KOPT-K1 (cell line): ENCODE results near the gene LURAP1L.

ENCODE experiments used
- H3K27ac ChIP-seq: fragments of 200-600 bp; sonication (generic); 2 replicates; pipeline ENCODE4 v1.5.1; 2016; ENCODE audit warnings: antibody characterized with exemption, mild to moderate bottlenecking, low read depth, low read length; ENCODE audit not compliant: poor library complexity, severe bottlenecking
- H3K36me3 ChIP-seq: fragments of 200-600 bp; sonication (generic); 2 replicates; pipeline ENCODE4 v1.5.1; 2017; ENCODE audit warnings: antibody characterized with exemption, mild to moderate bottlenecking, low read length, moderate library complexity; ENCODE audit not compliant: insufficient read depth
- H3K9me3 ChIP-seq: fragments of 200-600 bp; sonication (generic); 2 replicates; pipeline ENCODE4 v1.5.1; 2017; ENCODE audit warnings: antibody characterized with exemption, low read length, mild to moderate bottlenecking; ENCODE audit not compliant: insufficient read depth, poor library complexity, severe bottlenecking

LURAP1L gene

DNA sequence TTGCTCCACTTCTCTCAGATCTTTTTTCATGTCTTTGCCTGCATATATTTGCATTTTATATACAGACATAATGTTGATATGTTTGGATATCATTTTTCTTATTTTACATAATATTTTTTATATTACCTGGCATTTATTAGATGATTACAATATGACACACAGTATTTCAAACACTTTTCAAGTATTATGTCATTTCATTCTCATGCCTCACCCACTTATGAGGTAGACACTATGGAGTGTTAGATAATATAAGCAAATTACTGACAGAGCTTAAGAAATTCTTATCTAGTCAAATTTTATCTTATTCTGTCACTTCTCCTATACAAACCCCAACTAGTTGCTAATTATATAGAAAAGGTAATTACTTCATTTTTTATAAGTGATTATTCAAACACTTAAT, 11.1 kb downstream of the LURAP1L start:
- H3K9me3 ChIP-seq: no peaks in the 10 kb centered on the region
- no peak overlapping the region for H3K27ac ChIP-seq
- H3K36me3 ChIP-seq: no peaks in the 10 kb centered on the region

DNA sequence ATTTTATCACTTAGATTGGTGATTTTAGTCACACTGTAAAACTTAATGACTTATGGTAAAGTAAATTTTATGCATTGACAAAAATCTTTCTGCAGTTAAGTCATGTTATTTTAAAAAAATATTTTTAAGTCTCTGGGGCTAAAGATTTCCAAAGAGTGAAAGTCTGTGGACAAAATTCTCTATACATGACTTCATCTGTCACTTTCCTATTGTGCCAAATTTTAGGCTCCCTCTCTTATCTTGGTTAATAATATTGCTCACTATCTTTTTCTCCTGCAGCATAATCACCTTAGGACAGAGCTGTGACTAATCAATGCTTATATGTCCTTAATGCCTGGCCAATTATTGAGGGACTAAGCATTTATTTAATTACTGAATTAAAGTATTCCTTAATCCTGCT, 15.2 kb downstream of the LURAP1L start:
- Histone ChIP-seq H3K9me3 (no peaks in the 10 kb centered on the region), H3K36me3 (no peaks in the 10 kb centered on the region), H3K27ac (no peak overlapping the region)

DNA sequence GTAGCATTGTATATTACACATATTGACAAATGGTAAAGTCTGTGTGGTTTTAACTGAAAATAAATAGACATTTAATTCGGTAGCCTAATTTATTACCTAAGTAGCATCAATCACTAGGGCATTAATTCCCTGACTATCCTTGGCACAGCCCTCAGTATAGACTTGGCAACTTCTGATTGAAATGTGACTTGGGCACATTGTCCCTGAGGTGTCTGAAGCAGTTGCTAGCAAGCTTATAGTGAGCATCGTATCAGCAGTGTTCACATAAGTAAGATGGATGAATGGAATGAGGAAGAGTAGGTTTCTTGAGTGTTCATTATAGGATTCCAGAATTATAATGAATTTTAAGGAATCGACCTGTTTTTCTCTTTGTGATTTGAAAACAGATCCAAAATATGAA, 16.1 kb downstream of the LURAP1L start:
- H3K9me3 ChIP-seq: no peaks in the 10 kb centered on the region
- no peak overlapping the region for H3K27ac ChIP-seq

DNA sequence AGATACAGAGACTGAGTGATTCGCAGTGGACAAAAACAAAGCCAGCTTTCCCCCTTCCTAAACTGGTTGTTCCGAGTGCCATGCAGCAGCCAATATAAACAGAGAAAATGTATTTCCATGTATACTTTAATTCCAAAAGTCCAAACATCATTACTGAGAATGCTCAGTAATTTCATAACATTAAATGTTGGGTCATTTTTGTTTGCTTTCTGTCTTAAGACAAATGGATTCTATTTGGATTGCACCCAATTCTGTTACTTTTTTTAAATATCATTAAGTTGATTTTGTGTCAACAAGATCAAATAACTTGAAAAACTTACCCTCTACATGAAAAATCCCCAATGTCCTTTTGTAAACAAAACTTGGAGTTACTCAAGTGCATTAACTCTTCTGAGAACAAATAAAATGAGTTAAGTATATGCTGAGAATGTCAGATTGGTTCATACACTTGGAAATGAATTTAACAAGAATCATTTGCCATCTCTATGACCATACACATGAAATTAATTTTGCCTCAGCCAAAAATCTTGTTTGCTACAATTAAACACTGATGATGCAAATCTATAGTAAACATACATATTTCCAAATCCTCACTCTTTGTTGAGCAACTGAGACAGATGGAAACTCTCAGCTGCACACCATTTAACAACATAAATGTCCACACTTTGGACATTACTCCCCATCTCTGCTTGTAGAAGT, 19.4 kb downstream of the LURAP1L start:
- no peaks in the 10 kb centered on the region for H3K36me3 ChIP-seq
- no peak overlapping the region for H3K27ac ChIP-seq
- H3K9me3 ChIP-seq: no peaks in the 10 kb centered on the region

More for the DNA sequence above, 16.1 kb downstream of the LURAP1L start:
- H3K36me3 ChIP-seq: no peaks in the 10 kb centered on the region

DNA sequence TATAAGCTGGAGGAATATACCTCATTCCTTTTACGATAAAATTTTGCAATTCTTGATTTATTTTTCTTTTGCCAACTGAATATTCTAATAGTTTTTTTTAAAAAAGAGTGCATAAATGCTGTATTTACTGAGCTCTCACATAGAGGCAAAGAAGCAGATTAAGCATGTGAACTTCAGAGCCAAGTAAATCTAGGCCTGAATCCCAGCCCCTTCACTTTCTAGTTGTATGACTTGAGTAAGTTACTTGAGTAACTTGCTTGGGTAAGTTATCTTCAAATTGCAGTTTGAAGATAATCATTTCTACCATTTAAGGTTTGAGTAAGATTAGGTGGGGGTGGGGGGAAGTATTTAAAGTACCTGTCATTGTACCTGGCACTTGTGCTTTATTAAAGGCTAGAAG, 21.8 kb downstream of the LURAP1L start:
- Histone ChIP-seq H3K27ac (no peak overlapping the region), H3K9me3 (no peaks in the 10 kb centered on the region), H3K36me3 (no peaks in the 10 kb centered on the region)

DNA sequence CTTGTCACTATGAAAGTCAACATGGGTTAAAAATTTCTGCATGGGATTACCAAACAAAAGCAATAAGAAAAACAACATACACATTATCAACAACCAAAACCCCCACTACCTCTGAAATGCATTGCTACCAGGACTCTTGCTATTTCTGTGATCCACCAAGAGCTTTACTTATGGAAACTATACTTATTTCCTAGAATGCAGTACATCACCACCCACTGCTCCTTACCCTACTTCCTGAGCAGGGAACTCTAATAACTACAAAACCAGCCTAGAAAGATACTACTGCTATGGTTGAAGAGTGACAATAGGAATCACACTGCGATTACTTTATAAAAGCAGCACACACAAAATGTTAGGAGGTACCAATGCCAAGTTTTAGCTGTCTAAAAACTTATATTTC, 22.2 kb downstream of the LURAP1L start:
- Histone ChIP-seq H3K36me3 (no peaks in the 10 kb centered on the region), H3K9me3 (no peaks in the 10 kb centered on the region), H3K27ac (no peak overlapping the region)

DNA sequence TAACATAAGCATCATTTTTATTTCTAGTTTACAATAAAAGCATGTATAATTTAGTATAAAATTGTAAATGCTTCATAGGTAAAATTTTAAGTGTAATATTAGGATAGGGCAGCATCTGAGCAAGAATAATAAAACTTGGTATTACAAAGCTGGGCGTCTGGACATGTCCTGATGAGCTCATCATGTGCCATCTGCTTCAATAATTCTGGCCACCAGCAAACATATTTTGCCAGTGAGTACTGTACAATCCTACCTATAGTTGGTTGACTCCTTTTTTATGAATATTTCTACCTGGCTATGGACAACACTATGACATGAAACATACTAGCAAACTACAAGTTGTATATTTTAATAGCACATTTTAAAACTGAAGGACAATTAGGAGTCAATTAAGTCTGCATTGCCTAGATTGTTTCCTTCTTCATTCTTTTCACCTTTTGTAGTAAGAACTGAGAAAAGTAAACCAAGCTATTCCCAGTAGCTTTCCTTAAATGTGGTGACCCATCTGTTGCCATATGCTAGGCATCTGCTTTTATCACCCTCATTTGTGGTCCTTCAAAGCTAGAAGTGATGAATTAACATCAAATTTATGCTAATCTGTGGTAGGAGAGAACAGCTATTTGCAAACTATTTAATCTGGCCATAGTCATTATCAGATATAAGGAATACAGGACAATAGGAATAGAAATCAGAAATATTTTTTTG, 23.4 kb downstream of the LURAP1L start:
- H3K9me3 ChIP-seq: no peaks in the 10 kb centered on the region
- H3K27ac ChIP-seq: no peak overlapping the region
- no peaks in the 10 kb centered on the region for H3K36me3 ChIP-seq

DNA sequence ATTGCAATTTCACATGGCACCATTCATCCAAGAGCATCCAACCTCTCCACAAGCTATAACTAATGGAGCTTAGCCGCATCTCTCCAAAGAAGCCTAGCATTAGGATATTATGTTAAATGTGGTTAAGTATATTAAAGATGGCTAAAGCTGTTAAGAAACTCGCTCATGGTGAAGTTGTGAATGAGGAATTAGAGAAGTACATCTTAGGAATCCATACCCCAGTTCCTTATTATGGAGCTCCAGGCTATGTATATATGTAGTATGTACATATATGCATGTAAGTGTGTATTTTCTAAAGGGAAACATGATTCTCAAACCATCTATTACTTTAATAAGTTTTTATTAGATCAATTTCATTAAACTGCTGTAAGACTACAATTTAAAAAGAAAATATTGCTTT, 26.4 kb downstream of the LURAP1L start:
- H3K9me3 ChIP-seq: no peaks in the 10 kb centered on the region
- H3K36me3 ChIP-seq: no peaks in the 10 kb centered on the region
- no peak overlapping the region for H3K27ac ChIP-seq

DNA sequence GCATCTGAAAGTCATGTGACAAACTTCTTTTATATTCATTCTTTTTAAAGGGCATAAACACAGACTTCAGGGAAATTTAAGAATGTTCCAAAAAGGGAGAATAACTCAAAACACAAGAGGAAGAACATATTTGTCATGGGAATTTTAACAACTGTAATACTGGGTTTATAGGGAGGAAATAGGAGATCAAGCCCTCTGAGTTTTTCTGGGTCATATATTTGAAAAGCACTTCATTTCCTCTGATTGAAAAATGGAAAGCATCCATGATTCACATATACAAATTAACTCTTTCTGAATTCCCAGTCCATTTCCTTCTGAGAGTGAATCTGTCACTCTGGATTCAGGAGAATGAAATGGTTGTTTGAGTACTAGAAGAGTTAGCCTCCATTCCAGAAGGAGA, 26.8 kb downstream of the LURAP1L start:
- no peak overlapping the region for H3K27ac ChIP-seq
- H3K9me3 ChIP-seq: no peaks in the 10 kb centered on the region
- no peaks in the 10 kb centered on the region for H3K36me3 ChIP-seq

DNA sequence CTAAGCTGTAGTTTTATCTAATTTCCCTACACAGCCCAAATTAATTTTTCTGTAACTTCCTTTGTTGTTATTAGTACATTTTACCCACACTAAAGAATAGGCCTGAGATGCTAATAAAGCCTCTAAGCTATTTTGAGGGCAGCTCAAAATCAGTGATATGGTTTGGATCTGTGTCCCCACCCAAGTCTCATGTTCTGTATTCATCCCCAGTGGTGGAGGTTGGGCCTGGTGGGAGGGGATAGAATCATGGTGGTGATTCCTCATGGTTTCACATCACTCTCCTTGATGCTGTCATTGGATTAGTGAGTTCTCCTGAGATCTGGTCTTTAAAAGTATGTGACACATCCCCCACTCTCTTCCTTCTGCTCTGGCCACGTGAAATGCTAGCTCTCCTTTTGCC, 27.3 kb downstream of the LURAP1L start:
- H3K9me3 ChIP-seq: no peaks in the 10 kb centered on the region
- H3K27ac ChIP-seq: no peak overlapping the region
- no peaks in the 10 kb centered on the region for H3K36me3 ChIP-seq

DNA sequence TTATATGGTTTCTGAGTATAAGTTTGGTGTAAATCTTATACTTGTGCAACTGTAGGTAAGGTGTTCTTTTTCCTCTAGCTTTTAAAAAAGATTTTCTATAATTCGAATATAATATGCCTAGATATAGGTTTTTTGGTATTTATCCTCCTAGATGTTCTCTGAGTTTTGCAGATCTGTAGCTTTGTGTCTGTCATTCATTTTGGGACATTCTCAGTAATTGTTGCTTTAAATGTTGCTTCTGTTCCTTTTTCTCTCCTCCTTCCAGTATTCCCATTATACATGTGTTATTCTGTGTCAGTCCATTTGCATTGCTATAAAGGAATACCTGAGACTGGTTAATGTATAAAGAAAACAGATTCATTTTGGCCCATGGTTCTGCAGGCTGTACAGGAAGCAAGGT, 33.7 kb downstream of the LURAP1L start:
- H3K36me3 ChIP-seq: no peaks in the 10 kb centered on the region
- no peak overlapping the region for H3K27ac ChIP-seq
- no peaks in the 10 kb centered on the region for H3K9me3 ChIP-seq

DNA sequence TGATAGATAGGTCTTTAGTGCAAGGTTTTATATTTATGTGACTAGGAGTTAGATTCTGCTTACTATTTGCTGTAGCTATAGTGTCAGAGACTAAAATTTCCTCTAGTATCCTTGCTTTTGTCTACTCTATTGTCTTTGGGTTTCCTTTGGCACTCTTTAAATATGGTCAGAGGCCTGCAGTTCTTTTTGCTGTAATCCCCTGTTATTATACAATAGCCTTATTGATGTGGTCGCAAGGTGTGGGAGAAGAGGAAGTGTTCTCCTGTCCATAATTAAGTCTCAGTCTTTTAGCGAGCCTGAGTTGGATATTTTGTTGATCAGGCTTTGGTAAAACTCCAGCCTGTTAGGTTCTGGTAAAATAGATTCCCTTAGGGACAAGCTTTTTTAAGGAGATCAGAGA, 34.9 kb downstream of the LURAP1L start:
- Histone ChIP-seq H3K9me3 (no peaks in the 10 kb centered on the region), H3K27ac (no peak overlapping the region), H3K36me3 (no peaks in the 10 kb centered on the region)

DNA sequence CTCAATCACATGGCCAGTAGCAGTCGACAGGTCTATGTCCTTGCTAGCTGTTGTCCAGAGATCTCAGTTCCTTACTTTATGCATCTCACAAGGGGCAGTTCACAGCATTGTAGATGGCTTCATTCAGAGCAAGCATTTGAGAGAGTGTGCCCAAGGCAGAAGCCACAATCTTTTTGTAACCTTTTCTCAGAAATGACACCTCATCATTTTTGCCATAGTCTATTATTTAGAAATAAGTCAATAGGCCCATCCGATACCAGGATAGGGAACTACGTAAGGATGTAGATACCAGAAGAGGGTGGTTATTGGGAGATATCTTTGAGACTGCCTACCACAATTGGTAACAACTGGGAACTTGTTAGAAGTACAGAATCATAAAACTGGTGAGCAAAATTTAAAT, 37.1 kb downstream of the LURAP1L start:
- H3K36me3 ChIP-seq: no peaks in the 10 kb centered on the region
- no peak overlapping the region for H3K27ac ChIP-seq
- no peaks in the 10 kb centered on the region for H3K9me3 ChIP-seq

DNA sequence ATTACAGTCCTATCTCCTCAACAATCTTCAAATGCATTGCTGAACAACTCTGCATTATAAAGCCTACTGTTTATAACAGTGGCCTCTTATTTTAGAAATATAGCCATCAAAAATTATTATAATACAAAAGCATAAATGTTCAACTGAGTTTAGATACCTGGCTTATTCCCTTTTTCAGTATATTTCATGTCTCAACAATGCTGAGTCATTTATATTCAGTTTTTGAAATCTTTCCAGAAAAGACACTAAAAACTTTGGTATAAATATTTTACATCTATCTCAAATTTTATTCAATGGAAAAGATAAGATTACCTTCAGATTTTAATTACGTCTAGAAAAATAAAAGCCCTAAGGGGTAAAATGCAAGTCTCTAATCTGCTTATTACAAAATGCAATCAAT, 37.9 kb downstream of the LURAP1L start:
- no peaks in the 10 kb centered on the region for H3K9me3 ChIP-seq
- H3K27ac ChIP-seq: no peak overlapping the region
- no peaks in the 10 kb centered on the region for H3K36me3 ChIP-seq

DNA sequence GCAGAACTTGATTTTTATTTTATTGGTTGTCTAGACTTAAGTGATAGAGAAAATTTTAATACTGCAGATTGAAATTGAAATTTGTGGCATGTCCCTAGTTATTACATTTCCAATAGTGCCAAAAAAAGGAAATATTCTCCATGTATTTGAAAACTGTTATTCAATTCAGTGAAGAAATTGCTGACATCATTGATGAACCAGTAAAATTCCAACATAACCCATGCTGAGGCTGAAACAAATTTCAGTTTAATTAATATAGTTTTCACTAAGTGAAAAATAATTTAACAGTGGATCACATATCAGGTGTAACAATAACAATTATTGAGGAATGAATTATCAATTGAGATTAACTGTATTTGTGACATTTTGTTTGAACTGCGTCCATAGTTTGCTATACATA, 38.7 kb downstream of the LURAP1L start:
- H3K36me3 ChIP-seq: no peaks in the 10 kb centered on the region
- no peak overlapping the region for H3K27ac ChIP-seq
- H3K9me3 ChIP-seq: no peaks in the 10 kb centered on the region
